ENCODE results near the gene RFX8.
A peak's percentile ranks its signal among the peaks of the same experiment; 100 is the strongest.
"Not testable (repeated sequence)": the region's sequence is repeated elsewhere in the genome, so short reads cannot be mapped to it uniquely, and the experiment has no call there.

The RFX8 gene

GRCh38 chr2:101486258-101486701 lies 11.4 kb upstream of the RFX8 start:
- no peak for DNase-seq (ENCODE audit: low read depth)

GRCh38 chr2:101485856-101486255 lies 10.9 kb upstream of the RFX8 start:
- DNase-seq (ENCODE audit: low read depth) = no peak

GRCh38 chr2:101480764-101481163 lies 5.9 kb upstream of the RFX8 start:
- no peak for DNase-seq (ENCODE audit: low read depth)

DNA sequence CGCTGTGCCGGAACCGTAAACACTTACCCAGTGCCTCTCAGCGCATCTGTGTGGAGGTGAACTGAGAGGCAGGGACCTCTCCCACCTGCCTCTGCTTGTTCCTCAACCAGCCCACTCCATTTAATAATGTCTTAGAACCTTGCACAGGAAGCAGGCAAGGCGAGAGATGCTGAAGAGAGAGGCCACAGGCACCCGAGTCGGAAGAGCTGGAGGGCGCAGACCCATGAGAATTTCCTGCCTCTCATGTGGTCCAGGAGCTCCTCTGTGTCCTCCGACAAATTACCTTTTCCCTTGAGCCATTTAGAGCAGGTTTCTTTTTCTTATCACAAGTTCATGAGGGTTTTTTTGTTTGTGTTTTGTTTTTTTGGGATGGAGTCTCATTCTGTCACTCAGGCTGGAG lies 4.9 kb upstream of the RFX8 start:
- DNase-seq (ENCODE audit: low read depth) = no peak

DNA sequence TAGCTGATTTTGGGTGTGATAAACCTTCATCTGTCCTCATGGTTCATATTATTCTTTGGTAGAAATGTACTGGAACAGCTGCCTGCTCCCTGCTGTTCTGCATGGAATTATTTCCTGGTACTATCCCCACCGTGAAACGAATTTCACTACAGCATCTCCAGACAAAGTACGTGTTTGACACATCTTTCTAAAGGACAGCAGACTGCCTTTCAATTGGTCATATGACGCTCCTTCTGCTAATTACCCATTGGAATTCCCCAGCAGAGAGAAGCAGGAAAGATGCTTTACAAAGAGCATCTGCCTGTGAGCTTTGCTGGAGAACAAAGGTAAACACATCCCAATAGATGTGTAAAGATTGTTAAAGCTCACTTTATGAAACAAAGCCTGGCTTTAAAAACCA lies 4.4 kb upstream of the RFX8 start:
- DNase-seq (ENCODE audit: low read depth) = no peak

DNA sequence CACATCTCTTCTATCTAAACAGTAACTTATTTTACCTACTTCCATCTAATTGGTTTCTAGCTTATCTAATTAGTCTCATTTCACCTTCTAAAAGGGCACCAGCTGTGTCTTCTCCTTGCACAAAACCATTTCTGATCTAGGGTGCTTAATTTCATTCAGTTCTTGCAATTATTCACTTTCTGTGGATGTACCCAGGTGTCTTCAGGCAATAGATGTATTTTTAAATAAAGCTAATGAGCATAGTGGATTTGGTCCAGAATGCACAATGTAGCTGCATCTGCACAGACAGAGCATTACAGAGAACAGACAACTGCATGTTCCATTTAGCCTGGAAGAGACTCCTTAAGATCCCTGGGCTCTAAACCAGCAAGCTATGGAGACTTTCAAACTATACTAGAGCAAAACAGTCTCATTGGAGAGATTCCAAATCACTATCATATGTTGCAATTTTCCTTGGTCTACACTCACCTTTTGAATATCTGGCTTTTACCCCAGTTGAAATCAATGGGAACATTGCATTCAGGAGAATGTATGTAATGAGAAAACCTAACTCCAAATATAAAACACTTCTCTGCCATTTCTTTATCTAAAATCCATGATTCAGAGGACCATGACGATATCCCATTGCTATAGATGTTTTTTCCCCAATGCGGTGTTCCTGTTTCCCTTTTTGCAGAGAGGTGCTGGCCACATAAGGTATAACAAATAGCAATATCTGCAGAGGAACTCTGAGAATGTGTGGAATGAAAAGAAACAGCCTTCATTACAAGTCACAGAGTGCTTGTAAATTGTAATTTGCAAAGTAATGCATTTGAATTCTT lies 3.5 kb upstream of the RFX8 start:
- DNase-seq (ENCODE audit: low read depth) = no peak

GRCh38 chr2:101477556-101477955 lies 2.6 kb upstream of the RFX8 start:
- no peak for DNase-seq (ENCODE audit: low read depth)

DNA sequence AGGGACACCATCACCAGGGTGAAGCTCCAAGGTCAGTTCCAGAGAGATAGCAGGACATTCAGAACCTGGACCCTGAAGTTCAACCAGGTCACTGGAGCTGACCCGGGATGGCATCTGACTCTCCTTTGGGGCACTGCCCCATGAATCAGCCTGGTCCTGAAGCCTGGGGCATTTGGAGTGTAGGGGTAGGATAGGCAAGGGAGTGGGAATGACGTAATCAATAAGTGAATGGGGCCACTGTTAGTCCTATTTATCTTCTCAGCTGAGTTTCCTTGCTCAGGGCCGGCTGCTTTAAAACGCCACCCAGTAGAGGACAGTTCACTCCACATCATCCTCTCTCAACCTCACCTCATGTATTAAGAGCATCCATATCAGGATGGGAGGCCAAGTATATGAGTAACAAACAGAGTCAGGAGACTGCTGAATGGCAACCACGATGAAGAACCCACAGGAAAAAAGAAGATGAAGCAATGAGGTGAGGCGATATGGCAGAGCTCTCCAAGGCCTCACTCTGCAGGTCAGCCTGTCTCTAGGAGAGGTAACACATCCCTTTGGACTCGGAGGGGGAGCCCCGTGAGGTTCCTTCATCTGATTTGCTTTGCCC lies 1.8 kb upstream of the RFX8 start:
- no peak for DNase-seq (ENCODE audit: low read depth)

- peak; percentile 8 for DNase-seq (ENCODE audit: low read depth)
Measured at GRCh38 chr2:101473911-101474701, 806 bp downstream of the RFX8 start.

GRCh38 chr2:101473591-101473910 lies 1.4 kb downstream of the RFX8 start:
- no peak for DNase-seq (ENCODE audit: low read depth)

DNA sequence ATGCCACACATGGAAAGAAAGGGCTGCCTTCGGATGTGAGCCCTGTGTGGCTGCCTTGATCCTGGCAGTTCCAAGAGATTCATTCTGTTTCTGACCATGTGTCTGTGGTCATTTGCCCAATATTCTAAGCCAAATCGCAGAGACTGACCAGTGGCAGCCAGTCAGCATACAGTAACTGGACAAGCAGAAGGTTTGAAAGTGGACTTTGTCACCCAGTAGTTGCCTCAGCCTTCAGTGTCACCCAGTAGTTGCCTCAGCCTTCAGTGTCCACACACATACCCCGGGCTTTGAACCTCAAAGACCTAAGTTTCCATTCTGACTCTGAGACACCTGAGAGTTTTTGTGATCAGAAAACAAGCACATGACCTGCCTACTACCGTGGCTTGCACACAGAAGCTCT lies 5.0 kb downstream of the RFX8 start:
- no peak for DNase-seq (ENCODE audit: low read depth)

DNA sequence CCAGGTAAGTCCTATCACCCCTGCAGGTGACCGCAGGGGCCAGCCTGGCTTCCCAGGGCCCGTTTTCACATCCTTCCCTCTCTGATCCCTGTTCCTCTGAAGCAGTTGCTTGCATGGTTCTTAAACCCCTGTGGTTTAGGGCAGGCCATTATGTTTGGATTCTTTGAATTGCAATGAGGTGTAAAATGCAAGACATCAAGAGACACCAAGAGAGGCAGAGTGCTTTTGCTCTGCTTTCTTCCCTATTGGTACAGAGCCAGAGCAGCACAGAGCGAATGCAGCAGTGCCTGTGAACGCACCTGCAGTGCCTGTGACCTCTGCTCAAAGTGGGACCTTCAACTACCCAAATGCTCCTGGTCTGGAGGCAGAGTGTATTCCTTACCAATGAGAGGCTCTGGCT lies 7.6 kb downstream of the RFX8 start:
- DNase-seq (ENCODE audit: low read depth) = no peak

GRCh38 chr2:101466426-101466825 lies 8.5 kb downstream of the RFX8 start:
- no peak for DNase-seq (ENCODE audit: low read depth)

DNA sequence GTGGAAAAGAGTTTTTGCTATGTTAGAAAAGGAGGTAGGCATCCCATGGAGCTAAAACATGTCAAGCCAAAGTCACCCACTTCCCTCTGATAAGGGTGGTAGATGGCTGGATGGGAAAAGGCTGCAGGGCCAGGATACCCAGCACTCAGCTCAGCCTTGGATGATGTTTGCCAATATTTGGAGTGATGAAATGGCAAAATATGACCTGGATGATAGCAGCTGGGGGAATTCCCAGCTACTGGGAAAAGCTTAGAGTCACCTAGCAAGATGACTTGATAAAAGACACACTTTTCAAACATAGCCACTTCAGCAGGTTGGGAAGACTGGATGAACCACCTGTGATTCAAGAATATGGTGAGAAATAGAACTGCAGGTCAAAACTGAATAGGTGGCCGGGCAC lies 10.1 kb downstream of the RFX8 start:
- DNase-seq (ENCODE audit: low read depth) = no peak

- DNase-seq (ENCODE audit: low read depth) = no peak
Measured at GRCh38 chr2:101463911-101464641, 10.8 kb downstream of the RFX8 start.

GRCh38 chr2:101463421-101463820 lies 11.5 kb downstream of the RFX8 start:
- no peak for DNase-seq (ENCODE audit: low read depth)

DNA sequence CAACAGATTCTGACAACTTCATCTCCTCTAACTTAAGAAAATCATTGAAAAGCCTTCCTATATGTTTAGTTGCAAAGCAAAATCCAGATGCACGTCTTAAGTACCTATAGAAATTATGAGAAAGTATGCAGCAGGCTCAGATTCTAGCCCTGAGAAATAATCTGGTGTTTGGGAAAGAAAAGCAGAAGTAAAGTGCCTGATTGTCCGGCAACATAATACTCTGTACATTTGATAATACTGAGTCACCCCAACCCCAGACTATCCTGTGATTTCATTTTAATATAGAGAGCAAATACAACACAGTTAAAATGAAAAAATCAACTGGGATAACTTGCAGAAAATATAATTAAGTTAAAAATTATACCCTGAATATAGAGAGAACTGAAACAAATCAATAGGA lies 13.5 kb downstream of the RFX8 start:
- no peak for DNase-seq (ENCODE audit: low read depth)

DNA sequence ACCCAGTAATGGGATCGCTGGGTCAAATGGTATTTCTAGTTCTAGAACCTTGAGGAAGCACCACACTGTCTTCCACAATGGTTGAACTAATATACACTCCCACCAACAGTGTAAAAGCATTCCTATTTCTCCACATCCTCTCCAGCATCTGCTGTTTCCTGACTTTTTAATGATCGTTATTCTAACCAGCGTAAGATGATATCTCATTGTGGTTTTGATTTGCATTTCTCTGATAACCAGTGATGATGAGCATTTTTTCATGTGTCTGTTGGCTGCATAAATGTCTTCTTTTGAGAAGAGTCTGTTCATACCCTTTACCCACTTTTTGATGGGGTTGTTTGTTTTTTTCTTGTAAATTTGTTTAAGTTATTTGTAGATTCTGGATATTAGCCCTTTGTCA lies 20.5 kb downstream of the RFX8 start:
- DNase-seq (ENCODE audit: low read depth) = not testable (repeated sequence)

DNA sequence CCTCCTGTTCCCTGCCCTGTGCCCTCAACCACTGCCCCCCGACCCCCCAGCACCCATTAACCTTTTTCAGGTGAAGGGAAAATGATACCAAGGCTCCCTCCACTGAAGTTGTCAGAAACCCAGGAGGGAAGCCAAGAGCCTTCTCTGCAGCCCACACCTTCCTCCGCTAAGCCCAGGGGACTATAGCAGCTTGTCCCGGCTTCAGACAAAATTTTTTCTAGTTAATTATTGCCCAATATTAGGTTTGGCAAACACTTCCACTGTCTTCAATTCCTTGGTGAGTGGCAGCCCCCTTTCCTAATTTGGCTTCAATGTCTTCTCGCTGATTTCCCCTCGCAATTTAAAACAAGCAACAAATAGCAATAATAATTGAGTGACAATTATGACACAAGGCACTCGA lies 23.9 kb downstream of the RFX8 start:
- no peak for DNase-seq (ENCODE audit: low read depth)

GRCh38 chr2:101446869-101447268 lies 28.0 kb downstream of the RFX8 start:
- no peak for DNase-seq (ENCODE audit: low read depth)

DNA sequence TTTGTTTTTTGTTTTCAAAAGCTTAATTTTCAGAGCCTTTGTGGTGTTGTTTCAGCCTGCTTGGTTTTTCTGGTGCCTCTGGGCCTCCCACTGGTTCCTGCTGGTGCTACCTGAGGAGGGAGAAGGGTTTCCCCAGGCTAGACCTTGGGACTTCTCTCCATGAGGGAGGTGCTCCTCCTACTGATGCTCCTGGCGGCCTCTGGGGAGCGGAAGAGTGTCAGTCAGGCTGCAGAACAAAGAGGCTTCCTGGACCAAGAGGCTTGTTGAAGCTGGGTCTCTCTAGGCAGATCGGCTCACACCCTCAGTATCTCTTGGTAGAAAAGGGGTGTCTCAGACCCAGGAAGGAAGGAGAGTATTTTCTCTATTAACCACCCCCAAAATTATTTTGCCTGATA lies 32.2 kb downstream of the RFX8 start:
- no peak for DNase-seq (ENCODE audit: low read depth)

DNA sequence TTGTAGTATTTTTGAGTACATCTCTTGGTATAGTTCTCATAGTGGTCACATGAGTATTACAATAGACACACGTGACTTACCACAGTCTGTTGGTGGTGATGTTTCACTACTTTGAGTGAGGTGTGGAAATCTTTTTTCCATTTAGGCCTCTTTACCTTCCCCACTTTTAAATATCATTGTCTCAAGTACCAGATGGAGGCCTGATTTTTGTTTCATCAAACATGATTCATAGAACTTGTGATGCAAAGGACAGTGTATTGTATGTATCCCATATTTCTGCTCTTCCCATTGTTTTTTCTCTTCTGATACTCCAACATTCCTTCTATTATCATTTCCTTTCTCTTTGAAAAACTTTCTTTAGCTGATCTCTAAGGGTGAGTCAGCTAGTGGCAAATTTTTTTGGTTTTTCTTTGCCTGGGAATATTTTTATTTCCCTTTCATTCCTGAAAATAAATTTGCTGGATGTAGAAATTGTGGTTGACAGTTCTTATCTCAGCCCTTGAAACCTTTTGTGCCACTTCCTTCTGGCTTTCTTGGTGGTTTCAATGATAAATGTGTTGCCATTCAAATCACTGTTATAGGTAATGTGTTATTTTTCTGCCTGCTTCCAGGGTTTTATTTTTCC lies 32.8 kb downstream of the RFX8 start:
- no peak for DNase-seq (ENCODE audit: low read depth)
